HG03354 (cell line): ENCODE data around the gene TSPAN8.
"Not testable (repeated sequence)": the region's sequence is repeated elsewhere in the genome, so short reads cannot be mapped to it uniquely, and the experiment has no call there.

Experiments
- ATAC-seq: cut with Tn5 transposase; IDR thresholded peaks from one replicate; pipeline ENCODE4 v1.9.1; 2021; ENCODE audit warnings: mild to moderate bottlenecking; ENCODE audit not compliant: unreplicated experiment, poor library complexity, severe bottlenecking

TSPAN8 gene

DNA sequence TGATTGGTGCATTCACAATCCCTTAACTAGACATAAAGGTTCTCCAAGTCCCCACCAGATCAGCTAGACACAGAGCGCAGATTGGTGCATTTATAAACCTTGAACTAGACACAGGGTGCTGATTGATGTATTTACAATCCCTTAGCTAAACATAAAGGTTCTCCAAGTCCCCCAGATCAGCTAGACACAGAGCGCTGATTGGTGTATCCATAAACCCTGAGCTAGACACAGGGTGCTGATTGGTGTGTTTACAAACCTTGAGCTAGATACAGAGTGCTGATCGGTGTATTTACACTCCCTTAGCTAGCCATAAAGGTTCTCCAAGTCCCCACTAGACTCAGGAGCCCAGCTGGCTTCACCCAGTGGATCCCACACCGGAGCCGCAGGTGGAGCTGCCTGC is 8.0 kb upstream of the TSPAN8 start:
- ATAC-seq = not testable (repeated sequence)

DNA sequence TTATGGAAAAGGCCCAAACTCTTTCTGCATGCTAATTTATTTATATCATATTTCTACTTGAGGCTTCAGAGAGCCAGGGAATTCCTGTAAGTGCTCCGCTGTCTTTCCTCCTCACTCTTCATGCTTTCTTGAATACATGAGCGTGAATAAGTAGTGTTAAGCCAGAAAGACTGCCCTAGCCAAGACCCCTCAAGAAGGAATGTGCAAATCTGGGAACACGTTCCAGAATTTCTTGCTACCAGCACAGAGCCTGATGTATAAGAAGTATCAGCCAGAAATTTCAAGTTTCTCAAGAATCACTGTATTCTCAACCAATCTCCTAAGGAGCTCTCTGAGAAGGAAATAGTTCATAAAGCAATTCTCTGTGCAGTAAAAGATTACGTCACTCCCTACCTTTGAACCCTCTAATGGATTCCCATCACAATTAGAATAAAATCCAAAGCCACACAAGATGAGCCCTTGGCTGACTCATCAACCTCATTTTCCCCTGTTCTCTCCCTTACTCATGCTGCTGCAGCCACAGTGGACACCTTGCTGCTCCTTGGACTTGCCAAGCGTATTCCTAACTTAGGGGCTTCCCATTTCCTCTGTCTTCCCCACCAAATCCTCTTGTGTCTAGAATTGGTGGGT is 6.9 kb upstream of the TSPAN8 start:
- ATAC-seq = no peak

DNA sequence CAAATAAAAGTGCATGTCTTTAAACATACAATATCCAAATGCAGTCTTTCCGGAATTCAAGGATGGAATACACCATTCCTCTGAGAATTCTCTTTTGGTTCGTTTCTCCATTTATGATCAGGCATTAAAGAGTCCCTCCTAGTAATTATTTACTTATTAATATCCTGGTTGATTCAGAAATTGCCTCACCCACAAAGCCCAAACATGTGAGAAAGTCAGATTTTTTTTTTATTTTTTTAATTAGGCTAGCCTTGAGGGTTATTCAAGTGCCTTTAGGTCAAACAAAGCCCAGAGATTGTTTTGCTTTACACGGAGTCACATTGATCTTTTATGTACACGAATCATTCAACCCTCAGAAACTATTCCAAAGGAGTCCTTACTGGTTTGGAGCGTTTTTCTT is 6.4 kb upstream of the TSPAN8 start:
- ATAC-seq = no peak

DNA sequence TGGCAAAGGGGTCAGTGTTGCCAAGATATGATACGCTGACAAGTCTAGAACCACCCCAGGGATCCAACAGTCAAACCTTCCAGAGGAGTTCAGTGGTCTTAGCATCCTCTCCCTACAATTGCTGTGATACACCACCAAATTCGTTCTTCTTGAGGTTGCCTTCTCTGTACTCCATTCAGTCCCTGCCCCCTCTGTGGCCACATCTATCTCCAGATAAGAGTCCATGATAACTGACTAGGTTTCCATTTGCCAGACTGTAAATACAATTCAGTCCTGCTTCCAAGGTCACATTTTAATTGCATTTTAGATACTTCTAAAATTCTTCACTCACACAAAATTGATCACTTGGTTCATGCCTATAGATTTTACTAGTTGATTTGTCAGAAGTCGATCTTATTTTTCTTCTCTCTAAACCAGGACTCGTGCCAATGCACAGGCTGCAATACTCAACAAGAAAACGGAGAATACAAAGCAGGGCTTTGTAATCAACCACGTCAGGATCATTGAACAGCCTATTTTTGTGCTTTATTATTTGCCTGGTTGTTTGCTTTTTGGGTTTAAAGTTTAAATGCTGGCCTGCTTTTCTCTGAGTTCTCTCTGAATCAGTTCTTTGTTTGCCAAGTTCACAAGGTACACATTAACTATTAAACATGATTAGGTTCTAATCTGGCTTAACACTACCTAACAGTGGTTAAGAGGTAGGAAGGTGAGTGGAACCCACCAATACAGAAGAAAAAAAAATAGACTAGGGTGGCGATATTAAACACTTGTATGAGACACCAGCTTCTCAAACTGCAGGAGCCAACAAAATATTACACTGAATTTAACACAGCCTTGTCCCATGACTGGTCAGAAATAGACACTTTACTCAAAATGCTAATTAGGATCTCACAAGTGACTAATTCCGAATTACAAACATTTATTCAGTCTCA is 5.3 kb upstream of the TSPAN8 start:
- no peak for ATAC-seq

DNA sequence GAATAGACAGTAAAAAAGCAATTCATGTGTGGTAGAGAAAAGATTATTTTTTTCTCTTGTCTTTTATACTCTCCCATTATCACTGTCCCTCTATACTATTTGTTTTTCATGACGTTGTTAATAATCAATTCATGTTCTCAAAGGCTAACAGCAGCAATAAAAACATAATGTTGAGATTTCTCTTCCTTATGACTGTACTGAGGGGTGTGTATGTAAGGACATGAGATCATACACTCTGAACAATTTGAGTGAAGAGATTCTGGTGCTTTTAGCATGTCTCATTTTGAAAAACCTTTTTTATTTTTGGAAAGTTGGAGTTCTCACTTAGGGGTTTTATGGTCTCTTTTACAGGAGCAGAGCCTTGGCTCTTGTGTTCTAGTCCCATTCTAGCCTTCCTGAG is 3.8 kb upstream of the TSPAN8 start:
- ATAC-seq = no peak

DNA sequence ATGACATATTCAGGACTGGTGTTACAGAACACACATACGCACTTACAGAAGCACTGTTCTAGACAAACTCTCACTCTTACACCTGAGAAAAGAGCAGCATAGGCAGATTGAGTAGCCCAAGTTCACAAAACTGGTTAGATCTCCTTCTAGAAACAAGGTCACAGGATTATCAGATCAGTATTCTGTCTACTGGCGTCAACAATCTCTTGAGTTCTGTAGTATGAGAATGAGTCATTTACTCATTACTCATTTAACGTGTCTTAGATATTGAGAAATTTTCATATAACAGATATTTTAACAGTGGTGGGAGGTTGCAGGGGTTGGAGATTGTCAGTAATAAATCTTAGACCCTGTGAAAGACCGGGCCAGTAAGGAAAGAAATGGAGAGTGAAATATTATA is 2.8 kb upstream of the TSPAN8 start:
- no peak for ATAC-seq

DNA sequence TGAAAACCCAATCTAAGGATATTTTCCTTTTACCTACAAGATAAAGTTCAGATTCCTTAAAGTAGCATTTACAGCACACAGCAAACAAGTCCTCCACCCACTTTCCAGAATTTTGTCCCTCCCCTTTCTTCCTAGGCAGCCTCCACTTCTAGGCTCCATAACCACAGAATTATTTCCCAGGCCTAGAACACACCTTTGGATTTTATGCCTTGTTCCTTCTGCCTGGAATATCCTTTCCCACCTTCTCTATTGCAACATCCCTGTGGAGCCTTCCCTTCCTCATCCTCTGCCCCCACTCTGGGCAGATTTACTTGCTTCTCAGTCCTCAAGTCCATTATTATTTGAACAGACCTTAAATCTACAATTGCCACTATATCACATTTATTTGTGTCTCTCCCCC is 2.1 kb upstream of the TSPAN8 start:
- no peak for ATAC-seq

DNA sequence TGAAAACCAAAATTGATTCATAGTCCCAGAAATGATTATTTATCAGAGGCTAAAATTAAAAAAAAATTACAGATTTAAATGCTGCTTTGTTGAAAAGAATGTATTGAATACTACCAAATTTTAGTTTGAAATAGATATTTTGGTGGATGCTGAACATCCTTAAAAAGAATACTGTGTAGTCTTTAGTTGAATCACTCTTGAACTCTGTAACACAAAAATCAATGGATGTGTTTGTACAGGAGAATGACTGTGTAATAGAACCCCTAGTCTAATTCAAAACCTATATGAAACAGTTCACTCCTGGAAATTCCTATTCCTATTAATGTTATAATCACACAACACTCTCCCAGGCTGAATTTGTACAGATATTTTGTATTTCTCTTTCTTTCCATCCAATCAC is 1.5 kb upstream of the TSPAN8 start:
- ATAC-seq = no peak

DNA sequence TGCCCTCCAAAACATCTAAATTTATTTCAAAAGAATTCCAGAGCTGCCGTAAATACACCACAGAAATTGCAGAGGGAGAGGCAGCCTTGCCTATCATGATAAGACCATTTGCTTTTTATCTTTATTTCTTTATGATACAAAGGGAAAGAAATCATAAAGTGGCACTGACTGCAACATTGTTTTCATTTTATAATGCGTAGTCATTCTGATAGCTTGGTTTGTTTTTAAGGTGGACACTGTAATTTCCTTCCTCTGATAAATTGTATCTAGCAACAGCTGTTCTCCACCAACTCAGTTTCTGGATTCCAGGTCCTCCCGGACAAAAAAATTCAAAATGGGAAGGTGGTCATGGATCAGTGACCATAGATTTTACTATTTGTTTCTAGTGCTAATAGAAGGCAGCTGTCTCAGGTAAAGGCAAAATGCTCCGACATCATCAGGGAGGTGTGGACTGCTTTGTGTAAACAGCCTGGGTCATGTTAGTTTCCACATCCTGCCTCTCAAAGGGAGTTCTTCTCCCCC is 623 bp upstream of the TSPAN8 start:
- ATAC-seq = no peak

DNA sequence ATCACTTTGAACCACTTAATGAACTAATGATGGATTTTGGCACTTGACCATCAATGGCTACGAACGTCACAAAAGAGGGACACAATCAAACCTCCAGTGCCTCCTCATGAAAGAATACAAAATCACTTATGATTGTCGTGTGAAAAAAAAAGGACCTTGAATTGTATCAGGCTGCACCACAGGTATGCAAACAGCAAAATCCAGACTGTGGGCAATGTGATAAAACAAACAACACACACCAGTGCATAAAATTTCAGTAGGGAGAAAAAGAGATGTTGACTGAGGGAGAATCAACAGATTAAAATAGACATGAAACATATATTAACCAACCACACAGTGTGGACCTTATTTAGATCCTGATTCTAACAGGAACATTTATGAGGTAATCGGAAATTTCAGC is 2.6 kb downstream of the TSPAN8 start:
- no peak for ATAC-seq

DNA sequence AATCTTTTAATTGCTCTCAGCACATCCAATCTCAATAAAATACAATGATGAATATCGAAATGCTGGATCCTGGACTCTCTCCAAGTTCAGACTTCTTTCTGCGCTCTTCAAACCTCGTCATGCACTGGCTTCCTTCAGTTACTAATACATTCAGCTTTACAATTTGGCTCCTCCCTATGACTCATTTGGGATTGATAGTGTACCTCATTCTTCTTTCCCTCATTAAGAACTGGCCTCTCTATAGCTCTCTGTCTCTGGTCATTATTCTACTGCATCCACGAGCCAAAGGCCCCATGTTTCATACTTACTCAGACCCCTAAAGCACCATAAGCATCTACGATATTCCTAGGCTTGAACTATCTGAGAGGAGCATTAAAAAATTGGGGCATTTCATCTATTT is 4.9 kb downstream of the TSPAN8 start:
- no peak for ATAC-seq

DNA sequence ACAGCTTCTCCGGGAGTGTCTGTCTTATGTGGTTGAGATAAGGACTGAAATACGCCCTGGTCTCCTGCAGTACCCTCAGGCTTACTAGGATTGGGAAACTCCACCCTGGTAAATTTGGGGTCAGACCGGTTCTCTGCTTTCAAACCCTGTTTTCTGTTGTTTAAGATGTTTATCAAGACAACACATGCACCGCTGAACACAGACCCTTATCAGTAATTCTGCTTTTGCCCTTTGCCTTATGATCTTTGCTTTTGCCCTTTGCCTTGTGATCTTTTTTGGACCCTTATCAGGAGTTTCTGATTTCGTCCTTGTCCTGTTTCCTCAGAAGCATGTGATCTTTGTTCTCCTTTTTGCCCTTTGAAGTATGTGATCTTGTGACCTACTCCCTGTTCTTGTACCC is 7.8 kb downstream of the TSPAN8 start:
- ATAC-seq = not testable (repeated sequence)

DNA sequence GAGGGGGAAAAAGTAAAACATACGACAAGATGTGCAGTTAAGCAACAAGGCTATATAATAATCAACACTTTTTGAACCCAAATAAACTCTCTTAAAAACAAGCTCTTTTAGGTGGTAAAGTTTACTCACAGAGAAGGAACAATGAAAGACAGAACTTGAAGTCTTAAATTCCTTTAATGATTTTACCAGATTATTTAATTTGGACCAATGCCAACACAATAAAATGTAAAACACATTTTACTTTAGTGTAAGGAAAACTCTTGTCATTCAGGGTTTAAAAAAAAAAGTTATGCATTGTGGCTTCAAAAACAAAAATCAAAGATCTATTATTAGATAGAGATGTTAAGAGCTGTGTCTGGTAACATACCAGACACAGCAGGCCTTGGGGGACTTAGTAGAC is 13.1 kb downstream of the TSPAN8 start:
- no peak for ATAC-seq

DNA sequence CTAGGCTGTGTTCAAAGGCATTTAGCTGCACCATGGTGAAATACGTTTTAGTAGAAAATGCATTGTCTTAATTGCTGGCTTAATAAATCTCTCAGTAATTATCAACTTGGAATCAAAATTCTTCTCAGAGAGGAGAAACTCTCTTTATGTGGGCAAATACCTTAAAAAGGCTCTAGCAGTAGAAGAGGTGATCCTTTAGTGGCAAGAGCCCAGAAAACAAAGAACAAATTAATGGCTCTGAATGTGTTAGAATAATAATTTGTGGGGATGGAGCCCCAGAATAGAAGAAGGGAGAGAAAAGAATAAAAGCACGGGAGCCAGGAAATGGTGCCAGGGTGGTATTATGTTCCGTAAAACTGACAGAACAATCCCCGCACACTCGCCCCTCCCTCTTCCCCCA is 14.8 kb downstream of the TSPAN8 start:
- no peak for ATAC-seq

DNA sequence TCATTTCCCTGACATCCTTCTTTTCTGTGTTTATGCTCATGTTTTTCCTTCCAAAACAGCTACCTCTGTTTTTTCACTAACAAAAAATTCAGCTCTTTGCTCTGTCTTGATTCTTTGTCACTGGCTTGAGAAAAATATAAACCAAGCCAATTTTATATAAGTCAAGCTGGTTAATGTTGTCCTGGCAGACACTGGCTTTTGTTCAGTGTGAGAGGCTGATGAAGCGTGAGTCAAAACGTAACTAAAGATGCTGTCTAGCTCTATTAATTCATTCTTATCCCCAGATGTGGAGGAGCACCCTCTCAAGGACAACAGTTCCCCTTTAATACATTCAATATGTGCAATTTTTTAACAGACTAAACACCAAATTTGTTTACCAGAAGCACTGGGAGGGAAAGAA is 15.8 kb downstream of the TSPAN8 start:
- no peak for ATAC-seq

DNA sequence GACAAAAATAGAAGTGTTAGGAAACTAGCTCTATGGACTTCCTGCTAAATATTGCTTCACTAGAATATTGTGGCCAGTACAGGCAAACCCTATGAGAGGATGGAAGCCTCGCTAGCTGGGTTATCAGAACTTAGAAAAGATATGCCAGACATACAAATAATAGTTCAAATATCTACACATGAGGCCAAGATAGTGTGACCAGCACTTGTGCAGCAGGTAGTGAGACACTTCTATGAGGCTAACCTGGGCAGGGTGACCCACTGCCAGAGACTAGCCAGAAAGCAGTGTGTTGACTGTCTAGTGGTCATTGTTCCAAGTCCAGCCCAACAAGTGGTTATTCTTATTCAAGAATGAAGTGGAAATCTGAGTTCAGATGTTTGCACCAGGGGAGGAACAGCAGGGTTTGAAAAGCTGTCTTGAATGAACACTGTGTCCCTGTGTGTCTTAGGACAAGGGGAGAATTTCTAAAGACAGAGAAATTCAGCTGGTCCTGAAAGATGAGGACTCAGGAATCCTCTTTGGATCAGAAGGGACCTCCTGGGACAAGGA is 16.3 kb downstream of the TSPAN8 start:
- no peak for ATAC-seq

DNA sequence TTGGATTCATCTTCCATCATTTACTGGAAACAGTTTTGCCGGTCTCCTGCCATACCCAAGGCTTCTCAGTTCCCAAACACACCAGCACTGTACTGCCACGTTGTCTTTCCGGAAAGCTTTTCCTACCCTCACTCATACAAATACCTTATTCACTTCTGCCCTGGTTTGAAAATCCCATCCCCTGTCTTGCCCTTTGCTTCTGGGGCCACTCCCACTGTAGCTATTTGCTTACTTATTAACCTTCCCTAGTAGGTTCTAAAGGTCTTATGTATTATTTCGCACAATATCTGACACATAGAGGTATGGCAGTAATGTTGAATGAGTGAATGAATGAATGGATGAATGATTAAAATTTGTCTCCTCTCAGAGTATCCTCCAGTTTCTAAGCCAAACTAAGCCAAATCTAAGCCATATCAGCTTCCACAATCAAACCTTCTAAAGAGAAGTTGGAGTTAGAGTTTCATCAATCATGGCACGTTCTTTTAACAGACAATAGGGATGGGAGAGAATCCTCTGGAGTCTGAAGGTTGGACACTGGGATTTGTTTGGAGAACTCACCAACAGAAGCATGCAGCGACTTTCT is 18.6 kb downstream of the TSPAN8 start:
- no peak for ATAC-seq

DNA sequence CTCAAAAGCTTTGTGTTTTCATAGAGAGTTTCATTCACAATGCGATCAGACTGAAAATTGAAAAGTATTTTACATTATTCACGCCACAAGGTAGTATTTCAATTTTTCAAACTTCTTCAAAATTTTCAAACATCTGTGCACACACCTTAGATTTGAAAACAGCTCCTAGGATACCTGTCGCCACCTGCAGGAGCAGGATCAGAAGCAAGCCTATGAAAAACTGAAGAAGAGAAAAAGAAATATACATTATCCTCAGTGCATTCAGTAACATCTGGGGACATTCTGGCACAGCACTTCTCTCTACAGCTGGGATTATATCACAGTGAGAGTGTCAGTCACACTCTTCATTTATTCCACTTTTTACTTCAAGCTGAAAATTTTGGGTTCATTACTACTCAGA is 19.8 kb downstream of the TSPAN8 start:
- ATAC-seq = no peak

DNA sequence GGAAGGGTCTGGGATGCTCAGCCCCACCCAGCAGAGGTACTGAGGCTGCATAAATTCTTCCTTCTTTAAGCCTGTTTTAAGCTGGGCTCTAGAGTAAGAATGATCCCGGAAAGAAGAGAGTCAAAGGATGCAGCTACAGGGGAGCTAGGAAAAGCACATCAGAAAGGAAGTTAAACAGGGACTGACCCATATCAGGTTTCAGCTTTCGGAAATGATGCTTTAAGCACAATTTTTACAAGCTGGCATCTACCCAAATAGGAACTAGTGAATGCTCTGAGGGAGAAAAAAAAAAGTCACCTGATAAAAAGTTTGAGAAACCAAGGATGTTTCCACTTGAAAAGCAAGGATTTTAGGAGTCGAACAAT is 22.0 kb downstream of the TSPAN8 start:
- no peak for ATAC-seq

DNA sequence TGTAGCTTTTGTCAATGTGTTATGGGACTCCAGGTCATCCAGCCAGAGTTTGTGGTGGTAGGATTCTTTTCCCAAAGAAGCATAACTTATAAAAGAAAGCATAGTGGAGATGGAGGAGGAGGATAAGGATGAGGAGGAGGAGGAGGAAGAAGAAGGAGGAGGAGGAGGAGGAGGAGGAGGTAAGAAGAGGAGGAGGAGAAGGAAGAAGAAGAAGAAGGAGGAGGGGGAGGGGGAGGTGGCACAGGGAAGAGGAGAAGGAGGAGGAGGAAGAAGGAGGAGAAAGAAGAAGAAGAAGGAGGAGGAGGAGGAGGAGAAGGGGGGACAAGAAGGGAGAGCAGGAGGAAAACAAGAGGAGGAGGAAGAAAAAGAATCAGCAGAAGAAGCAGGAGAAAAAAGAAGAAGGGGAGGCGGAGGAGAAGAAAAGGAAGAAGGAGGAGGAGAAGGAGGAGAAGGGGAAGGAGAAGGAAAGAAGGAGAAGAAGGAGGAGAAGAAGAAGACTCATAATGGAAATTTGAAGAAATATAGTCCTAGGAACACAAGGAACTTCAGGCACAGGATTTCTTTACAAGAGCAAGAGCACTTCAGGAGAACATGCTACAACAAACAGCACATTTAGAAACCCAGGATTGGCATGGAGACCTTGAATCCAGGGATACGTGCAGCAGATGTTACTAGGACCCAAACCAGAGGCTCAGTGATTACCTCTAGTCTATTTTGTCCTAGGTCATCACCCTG is 22.6 kb downstream of the TSPAN8 start:
- no peak for ATAC-seq
